Ureter (tissue), 1 donor: Measurements from ENCODE around the gene CD40. TPM values are rescaled to one million over a fixed set of nuclear protein-coding genes. Genes with fewer than 3 reads are reported as not detected.
"Not testable (repeated sequence)": the region's sequence is repeated elsewhere in the genome, so short reads cannot be mapped to it uniquely, and the experiment has no call there.

Experiments
- DNase-seq: peaks from one replicate; pipeline ENCODE4 v3.0.0-alpha.2; 2020; ENCODE audit warnings: low spot score
- total RNA-seq: library from RNA; stranded (reverse); gene quantifications from one replicate; pipeline ENCODE4 v1.2.4, GENCODE V29; 2023
- donor health status: DM: yes; HTN: yes; CAD: no.

CD40 gene
- 29.0 TPM for total RNA-seq

DNA sequence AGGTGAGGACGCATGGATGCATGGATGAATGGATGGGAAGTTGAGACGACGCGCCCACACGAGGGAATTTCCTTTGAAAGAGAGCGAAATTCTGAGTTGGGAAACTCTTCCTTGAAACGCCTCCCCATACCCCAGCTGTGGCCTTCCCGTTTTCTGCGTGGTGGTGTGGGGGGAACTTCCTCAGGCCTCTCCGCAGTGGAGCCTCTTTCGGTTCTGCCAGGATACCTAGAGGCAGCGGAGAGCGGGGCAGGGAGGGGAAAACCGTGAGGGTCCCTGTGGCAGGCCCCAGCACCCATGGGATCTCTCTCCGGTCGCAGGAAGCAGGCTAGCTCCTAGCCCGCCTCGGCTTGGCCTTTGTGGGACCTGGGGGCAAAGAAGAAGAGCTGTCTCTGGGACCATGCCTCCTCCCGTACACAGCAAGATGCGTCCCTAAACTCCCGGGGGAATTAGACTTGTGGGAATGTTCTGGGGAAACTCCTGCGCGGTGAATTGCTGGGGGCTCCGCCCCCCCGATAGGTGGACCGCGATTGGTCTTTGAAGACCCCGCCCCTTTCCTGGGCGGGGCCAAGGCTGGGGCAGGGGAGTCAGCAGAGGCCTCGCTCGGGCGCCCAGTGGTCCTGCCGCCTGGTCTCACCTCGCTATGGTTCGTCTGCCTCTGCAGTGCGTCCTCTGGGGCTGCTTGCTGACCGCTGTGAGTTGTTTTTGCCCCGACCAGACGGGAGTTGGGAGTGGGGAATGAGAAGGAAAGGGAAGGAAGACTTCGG, at the start of gene CD40:
TSS of gene CD40 (plus strand) at position 611 of the 764 bp plus-strand sequence. CDS start at position 641, 30 bp downstream.
- DNase-seq = peak; percentile 91

DNA sequence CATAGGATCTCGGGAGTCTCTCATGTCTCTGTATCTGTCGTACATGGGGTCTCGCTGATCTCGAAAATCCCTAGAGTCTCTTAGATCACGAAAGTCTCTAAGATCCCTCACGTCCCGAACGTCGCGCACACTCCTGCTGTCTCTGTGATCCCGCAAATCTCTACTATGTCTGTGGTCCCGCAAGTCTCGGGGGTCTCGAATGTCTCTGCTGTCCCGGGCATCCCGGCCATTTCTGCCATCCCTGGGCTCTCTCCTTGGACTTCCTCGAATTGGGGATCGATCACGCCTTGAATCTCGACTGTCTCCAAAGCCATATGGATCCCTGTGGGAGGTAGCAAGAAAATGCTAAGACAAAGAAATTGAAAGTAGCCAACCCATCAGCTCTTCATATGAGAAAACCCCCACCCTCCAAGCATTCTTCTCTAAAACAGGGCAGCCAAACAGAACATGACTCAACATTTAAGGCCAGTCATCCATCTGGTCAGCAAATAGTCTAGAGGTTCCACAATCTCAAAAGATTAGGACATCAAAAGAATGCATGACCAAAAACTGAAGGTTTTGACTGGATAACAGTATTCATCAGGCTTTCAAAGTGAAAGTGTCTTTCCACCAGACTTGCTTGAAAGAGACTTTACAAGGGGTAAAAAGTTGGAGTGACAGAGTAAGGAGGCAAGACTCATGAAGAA, 47.8 kb upstream of the CD40 start:
- no peak for DNase-seq

DNA sequence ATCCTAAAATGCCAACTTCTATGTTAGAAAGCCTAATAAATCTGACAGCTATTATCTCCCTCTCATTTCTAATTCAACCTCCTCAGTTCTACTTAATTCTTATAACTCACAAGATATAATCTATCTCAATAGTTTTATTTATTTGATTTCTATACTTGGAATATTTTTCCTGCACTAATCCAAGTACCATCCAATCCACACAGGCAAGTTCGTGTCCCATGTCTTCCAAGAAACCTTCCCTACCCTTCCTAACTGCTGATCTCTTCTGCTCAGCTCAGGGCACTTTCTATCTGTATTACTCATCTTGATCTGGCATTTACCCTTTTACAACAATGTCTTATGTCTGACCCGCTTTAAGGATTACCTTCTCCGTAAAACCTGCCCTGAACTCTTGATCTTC, 46.5 kb upstream of the CD40 start:
- no peak for DNase-seq

DNA sequence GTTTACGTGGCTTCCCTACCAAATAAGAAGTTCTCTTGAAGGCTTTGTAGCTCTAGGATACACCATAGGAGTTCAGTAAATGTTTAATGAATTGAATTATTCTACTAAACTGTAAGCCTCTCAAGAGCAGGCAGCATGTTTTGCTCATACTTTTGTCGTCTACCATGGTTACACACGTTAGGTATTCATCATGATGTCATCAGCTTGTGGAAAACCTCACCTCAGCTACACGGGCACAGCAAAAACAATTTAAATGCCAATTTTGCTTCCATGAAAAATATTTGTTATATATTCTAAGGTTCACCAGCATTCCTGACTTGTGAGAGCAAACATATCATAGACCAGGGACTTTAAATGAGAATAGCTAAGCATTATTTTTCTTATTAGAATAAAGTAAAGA, 45.1 kb upstream of the CD40 start:
- DNase-seq = no peak

DNA sequence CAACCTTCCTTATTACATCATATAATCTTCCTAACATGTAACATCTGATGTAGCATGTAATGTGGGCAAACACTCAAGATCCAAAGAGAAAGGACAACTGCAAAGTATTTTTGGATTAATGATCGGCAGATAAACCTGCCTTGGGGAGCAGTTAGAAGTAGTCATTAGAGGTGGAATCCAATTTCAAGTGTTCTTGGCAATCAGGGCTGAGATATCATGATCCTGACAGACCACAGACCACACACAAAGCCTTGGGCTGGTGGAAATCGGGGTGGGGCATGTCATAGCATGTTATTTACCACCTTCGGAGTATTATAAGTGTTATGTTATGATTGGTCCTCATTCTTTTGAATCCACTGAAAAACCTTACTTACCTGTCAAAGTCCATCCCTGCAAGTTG, 44.7 kb upstream of the CD40 start:
- DNase-seq = no peak

DNA sequence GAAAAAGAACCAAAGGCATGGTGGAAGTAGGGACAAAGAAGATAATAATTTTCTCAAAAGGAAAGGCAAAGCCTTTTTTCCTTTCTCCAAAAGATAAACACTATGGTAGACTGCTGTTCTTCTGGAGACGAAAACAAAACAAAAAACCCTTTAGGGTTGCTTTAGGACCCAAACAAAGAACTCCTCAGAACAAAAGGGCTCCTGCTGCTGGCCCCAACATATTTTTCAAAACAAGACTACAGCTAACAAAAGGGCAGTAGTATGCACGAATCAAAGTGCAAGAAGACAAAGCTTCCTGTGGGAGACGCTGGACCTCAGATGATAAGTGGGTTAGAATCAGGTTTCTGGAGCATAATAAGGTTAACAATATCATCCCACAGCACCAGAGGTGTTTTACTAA, 44.1 kb upstream of the CD40 start:
- no peak for DNase-seq

DNA sequence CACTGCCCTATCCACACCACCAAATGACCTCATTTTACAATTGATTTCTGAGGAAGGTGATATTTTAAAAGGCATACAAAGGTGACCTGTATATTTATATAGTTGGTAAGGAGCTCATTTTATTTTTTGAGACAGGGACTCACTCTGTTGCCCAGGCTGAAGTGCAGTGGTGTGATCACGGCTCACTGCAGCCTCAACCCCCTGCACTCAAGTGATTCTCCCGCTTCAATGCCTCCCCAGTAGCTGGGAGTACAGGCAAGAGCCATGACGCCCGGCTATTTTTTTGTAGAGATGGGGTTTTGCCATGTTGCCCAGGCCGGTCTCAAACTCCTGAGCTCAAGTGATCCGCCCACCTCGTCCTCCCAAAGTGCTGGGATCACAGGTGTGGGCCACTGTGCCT, 41.3 kb upstream of the CD40 start:
- no peak for DNase-seq

DNA sequence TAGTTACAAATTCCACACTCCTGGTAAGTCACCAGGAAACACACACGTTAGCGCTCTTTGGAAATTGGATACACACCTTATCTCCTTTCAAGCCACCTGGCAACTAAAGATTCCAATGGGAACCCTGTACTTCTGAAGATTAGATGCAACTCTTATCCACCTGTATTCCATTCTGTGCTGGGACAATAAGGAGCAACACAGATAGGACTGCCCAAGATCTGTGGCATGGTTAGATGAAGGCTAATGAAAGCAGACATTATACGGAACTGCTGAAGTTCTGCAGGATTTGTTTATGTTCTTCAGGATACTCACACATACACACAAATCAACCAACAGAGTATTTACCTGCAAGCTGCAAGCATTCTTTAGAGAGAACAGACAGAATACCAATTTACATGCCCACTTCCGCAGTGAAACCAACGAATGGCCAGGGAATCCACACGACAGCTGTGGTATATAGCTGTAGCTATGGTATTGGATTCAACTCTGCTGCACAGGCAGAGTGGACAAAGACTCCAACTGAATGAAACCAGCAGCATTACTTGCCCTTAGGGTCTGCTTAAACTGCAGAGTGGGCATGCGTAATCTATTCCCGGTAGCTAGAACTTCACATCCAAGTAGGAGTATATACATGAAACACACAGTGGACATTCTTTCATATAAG, 40.3 kb upstream of the CD40 start:
- no peak for DNase-seq

DNA sequence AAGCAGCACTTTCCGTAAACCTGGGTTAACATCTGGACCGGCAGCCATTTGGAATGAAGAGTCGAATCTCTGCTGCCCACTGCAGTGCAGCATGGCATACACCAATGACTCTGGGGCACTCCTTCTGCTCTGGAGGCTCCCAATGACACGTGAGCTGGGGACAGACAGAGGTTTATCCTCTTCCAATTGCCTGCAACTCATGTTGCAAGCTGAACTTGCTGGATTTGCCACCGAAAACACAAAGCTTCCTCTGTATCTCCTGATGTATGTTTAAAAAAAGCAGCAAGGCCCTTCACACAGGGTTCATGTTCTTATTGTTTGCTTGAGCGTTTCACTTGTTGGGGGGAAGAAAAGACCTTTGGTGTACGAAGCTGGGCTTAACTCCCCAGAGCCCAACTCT, 39.2 kb upstream of the CD40 start:
- no peak for DNase-seq

DNA sequence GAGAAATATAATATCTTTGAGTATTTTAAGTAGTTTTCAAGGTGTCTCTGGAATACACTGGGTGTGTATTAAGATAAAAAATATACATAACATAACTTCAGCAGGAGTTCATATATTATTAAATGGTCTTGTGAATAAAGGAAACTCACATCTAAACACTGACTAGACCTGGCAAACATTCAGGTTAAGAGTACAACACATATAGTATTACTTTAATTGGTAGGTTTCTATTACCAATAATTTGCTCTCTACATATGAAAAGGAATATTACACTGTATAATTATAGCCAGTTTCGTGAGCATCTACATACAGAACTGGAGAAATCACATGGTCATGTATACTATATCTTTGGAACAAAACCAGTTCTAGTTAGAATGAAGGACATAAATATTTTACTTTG, 37.0 kb upstream of the CD40 start:
- DNase-seq = no peak

DNA sequence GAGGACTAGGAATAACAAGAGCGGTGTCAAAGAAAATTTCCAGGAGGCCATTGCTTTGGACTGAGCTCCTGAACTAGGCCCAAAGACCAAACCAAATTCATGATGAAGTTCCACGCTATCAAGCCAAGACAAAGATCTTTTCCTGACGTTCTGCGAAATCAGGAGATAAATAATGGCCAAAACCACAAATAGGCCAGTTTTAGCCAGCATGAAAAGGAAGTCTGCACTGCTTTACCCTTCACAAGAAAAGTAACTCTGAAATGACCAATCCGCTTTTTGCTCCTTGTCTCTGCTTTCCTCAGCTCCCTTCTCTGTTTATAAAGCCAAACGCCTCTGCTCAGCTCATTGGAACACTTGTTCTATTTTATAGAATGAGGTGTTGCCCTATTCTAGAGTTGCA, 35.0 kb upstream of the CD40 start:
- DNase-seq = no peak

DNA sequence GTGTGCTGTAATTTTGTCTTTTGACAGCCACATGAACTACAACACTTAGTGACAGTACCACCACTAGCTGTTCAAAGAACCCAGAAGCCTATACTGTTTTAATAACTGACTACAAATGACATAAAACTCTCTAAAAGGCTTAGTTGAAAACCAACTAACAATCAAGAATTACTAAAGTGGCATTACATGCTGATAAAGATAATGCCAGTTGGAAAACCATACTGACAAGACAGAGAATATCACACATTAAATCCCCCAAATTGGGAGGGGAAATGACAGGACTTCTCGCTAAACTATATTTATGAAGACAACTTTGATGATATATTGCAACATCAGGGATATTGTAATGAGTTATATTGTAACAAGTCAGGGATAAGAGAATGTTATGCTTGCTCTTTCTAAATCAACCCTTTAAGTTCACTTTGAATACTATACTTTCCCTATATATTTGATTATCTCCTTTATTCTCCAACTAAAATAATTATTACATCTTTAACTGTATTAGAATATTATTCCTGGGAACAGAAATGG, 34.5 kb upstream of the CD40 start:
- DNase-seq = no peak

DNA sequence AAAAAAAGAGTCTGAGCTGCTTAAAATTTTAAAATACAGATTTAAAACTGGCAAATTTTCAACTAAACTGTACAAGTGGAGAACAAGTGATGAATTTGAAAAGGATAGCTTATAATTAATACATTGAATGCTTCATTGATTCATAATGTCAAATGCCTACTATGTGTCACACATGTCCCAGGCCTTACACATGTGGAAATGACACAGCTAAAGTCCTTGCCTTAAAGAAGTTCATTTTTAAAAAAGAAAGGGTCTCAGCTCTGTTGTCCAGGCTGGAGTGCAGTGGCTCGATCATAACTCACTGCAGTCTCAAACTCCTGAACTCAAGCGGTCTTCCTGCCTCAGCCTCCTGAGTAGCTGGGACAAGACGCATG, 33.3 kb upstream of the CD40 start:
- no peak for DNase-seq

DNA sequence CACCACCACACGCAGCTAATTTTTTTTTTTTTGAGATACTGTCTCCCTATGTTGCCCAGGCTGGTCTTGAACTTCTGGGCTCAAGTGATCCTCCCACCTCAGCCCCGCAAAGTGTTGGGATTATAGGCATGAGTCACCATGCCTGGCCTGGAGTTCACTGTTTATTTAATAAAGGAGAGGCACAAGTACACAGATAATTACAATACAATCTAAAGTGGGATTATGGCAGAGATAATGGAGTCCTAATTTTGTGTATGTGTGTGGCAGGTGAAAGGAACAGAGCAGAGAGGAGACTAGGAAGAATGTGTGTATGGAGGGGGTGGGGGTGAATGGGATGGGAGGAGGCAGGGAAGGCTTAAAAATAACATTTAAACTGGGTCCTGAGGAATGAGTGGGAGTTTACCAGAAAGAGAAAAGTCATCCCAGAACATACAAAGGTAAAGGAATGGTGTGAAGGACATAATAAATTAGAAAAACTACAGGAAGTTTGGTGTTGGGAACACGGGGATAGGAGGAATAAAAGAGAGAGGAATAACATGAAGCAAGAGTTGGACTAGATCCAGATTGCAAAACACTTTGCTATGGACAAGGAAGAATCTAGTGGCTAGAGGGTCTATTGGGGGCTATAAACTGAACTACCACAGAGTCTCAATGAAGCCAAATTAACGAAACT, 32.8 kb upstream of the CD40 start:
- DNase-seq = no peak

DNA sequence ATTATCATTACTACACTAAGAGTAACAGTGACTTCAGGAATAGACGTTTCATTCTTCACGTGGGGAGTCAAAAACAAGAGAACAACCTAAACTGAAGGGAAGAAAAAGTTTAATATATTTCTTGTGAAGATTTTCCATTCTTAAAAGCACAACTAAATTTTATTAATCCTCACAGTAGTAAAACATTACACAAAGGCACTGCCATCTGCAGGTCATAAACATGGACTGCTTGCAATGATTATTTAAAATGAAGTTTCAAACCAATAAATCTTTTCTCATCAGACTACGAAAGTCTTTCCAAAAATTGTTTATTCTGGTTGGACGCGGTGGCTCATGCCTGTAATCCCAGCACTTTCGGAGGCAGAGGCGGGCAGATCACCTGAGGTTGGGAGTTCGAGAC, 31.0 kb upstream of the CD40 start:
- no peak for DNase-seq

DNA sequence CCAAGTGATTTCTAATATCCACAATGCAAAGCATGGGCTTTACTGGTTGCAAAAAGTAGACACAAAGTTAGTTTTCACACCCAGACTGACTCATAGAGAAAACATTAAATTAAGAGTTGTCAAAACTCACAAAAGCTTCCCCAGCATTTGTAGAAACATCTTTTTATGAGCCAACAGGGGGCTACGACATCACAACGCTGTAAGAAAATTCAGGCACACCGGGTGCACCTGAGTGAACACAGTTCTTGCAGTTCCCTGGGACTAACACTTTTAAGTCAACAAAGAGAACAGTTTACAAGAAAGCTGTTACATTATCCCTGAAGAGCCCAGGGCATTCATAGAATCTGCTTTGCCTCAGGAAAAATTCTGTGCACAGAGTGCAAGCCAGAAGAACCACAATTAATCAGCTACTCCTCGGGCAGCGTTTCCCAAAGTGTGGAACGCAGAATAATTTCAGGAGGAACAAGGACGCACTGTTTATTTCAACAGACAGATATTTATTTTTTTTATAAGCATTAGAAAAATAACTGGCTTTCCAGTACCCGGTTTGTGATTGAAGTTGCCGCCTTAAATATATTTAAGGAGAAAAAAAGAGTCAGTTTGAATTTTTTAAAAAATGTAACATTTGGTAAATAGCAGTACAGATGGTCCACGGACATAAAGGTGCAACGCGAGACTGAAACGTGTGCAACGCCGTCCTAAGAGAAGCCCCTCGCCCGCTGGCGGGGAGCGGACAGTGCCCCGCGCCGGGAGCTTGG, 29.5 kb upstream of the CD40 start:
- no peak for DNase-seq

DNA sequence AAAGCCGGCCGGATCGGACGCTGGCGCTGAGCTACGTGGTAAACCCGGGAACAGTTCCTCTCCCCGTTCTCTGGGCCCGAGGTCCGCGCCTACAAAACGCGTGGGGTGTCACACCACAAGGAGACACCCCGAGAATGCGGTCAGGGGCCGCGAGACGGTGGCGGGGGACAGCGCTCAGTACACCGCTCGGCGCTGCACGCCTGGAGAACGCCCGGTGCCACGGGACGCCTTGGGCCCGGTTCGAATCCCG, 29.0 kb upstream of the CD40 start:
- DNase-seq = no peak

DNA sequence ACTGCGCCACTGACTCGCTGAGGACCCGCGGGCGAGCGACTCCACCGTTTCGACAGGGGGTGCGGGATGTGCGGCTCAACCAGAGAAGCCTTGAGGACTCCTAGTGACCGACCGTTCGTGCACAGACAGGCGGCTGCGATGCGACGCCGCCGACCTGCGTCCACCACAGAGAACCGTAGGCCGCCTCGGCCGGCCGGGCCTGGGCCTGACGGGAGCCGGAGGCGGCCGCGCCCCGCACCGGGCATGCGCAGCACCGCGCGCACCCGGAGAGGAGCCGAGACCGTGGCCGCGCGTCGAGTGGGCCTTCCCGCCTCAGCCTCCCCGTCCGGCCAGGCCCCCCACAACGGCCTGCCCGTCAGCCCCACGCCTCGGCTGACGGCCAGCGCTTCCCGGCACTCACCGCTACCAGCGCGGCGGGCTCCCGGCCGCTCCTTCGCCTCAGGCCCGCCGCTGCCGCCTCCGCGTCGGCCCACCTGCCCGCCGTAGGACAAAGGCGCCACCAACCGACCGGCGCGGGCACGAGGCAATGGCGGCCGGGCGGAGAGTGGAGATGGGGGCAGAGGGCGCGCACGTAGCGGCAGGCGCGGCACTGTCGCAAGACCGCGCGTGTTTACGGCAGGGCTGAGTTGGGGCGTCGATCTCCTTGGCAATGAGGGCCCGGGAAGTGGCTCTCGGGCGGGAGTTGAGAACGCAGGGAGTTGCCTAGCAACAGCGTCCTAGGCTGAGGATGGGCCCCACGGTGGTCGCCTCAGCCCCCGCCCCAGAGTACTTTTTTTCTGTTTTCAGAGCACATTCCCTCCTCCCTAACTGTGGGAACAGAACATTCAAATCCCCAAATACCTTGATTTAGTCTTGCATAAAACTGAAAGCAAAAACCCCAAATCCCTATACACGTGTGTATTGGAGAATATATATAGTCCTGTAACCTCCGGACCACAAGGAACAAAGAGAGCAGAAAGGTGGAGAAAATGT, 28.4 kb upstream of the CD40 start, which contains the start of gene NCOA5:
TSS of gene NCOA5 (minus strand) at position 546 of the 972 bp plus-strand sequence. CDS start 10,538 bp downstream, outside the sequence.
- peak; percentile 96 for DNase-seq

DNA sequence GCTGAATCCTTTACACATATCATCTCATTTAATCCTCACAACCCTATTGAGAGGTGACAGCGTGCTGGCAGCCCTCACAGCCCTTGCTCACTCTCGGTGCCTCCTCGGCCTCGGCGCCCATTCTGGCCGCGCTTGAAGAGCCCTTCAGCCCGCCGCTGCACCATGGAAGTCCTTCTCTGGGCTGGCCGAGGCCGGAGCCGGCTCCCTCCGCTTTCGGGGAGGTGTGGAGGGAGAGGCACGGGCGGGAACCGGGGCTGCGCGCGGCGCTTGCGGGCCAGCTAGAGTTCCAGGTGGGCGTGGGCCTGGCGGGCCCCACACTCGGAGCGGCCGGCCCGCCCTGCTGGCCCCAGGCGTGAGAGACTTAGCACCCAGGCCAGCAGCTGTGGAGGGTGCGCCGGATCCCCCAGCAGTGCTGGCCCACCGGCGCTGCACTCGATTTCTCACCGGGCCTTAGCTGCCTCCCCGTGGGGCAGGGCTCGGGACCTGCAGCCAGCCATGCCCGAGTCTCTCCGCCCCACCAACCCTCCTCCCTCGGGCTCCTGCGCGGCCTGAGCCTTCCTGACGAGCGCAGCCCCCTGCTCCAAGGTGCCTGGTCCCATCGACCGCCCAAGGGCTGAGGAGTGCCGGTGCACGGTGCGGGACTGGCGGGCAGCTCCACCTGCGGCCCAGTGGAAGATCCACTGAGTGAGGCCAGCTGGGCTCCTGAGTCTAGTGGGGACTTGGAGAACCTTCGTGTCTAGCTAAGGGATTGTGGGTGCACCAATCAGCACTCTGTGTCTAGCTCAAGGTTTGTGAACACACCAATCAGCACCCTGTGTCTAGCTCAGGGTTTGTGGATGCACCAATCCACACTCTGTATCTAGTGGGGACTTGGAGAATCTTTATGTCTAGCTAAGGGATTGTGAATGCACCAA, 26.2 kb upstream of the CD40 start:
- DNase-seq = not testable (repeated sequence)
